WTC11 (cell line): ENCODE results near the gene NR4A3.

Experiments
- ATF1 ChIP-seq: sonication (generic); formaldehyde crosslinking; IDR thresholded peaks from 2 replicates; pipeline ENCODE4 v1.8.1; 2023; ENCODE audit warnings: mild to moderate bottlenecking, moderate library complexity, missing genetic modification reagents
- CTCF ChIP-seq: fragments of 200-600 bp; IDR thresholded peaks from 2 replicates; pipeline ENCODE4 v1.8.0; 2022; ENCODE audit warnings: antibody characterized with exemption
- FOXP4 ChIP-seq: sonication (generic); formaldehyde crosslinking; IDR thresholded peaks from 2 replicates; pipeline ENCODE4 v1.8.0; 2022; ENCODE audit warnings: mild to moderate bottlenecking, missing genetic modification reagents
- HMGXB4 ChIP-seq: sonication (generic); formaldehyde crosslinking; IDR thresholded peaks from 2 replicates; pipeline ENCODE4 v1.8.1; 2023; ENCODE audit warnings: mild to moderate bottlenecking, moderate library complexity, missing genetic modification reagents
- NFE2L1 ChIP-seq: sonication (generic); formaldehyde crosslinking; IDR thresholded peaks from 2 replicates; pipeline ENCODE4 v1.8.1; 2023; ENCODE audit warnings: missing genetic modification reagents
- USF1 ChIP-seq: sonication (generic); formaldehyde crosslinking; IDR thresholded peaks from 2 replicates; pipeline ENCODE4 v1.8.0; 2022; ENCODE audit warnings: mild to moderate bottlenecking, missing genetic modification reagents

- TF ChIP-seq CTCF (peak; percentile 63), HMGXB4 (no peak), USF1 (CRISPR knock-in tag) (no peak), ATF1 (CRISPR knock-in tag) (no peak), NFE2L1 (CRISPR knock-in tag) (no peak), FOXP4 (CRISPR knock-in tag) (no peak)
Measured at GRCh38 chr9:99807276-99807852, 14.3 kb upstream of the NR4A3 start.
